Gastroesophageal sphincter (tissue), 3 donors: ENCODE measurements around the gene ARRB1.

Experiments used
- CTCF ChIP-seq, 4 experiments: fragments of 200-600 bp in 2 of 4; fragments of 450-650 bp in 2 of 4; sonication (generic) in 1 of 4; IDR thresholded peaks; one replicate each; pipeline ENCODE4 v1.5.1; 2017 to 2019; ENCODE audit warnings: antibody characterized with exemption in 4 of 4, mild to moderate bottlenecking in 2 of 4, moderate library complexity in 2 of 4
- EP300 ChIP-seq: sonication (generic); formaldehyde crosslinking; IDR thresholded peaks from one replicate; pipeline ENCODE4 v1.6.1; 2017; ENCODE audit warnings: antibody characterized with exemption, mild to moderate bottlenecking
- POLR2AphosphoS5 ChIP-seq: sonication (generic); formaldehyde crosslinking; IDR thresholded peaks from one replicate; pipeline ENCODE4 v1.6.1; 2017; ENCODE audit warnings: antibody characterized with exemption

- TF ChIP-seq CTCF (IDR thresholded peaks at IDR 0.05) (no peak), EP300 (no peak), POLR2AphosphoS5 (no peak)
Observed at GRCh38 chr11:75373201-75373600, 21.7 kb upstream of the ARRB1 start.
